Renal cortex interstitium (tissue), 11 donors: ENCODE measurements around the gene COL27A1. TPM values are rescaled to one million over a fixed set of nuclear protein-coding genes. Genes with fewer than 3 reads are reported as not detected.
"Not testable (repeated sequence)": the region's sequence is repeated elsewhere in the genome, so short reads cannot be mapped to it uniquely, and the experiment has no call there.

Experiments
- DNase-seq, 11 donors: peaks; one replicate each; pipeline ENCODE4 v3.0.0-alpha.2; 2013; ENCODE audit warnings: low read depth in 9 of 11, low spot score in 4 of 11; ENCODE audit errors: extremely low read depth in 1 of 11
- polyA plus RNA-seq, 3 donors: library from polyadenylated mRNA; unstranded; fragments of 120-200 nt; gene quantifications; one replicate each; pipeline ENCODE4 v1.2.1, GENCODE V29; 2013; ENCODE audit not compliant: insufficient read length in 3 of 3

Gene COL27A1
- polyA plus RNA-seq, 3 donors: 28.8 to 61.9 (median 35.1) TPM

DNA sequence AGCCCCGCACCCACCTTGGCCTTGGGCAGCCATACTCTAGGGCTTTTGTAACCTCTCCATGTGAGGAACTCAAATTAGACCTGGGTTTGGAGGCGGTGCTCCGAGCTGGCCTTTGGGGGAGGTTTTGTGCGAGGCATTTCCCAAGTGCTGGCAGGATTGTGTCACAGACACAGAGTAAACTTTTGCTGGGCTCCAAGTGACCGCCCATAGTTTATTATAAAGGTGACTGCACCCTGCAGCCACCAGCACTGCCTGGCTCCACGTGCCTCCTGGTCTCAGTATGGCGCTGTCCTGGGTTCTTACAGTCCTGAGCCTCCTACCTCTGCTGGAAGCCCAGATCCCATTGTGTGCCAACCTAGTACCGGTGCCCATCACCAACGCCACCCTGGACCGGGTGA is 174.3 kb downstream of the COL27A1 start, which contains the start of gene ORM2:
ORM2 (plus strand) TSS at position 245 of the 398 bp plus-strand sequence; CDS start at position 281, 36 bp downstream.
- DNase-seq: not testable (repeated sequence)

- no peak for DNase-seq
Observed at GRCh38 chr9:114330636-114331035, 175.3 kb downstream of the COL27A1 start.

GRCh38 chr9:114331229-114332195 is 176.2 kb downstream of the COL27A1 start:
- not testable (repeated sequence) for DNase-seq

DNA sequence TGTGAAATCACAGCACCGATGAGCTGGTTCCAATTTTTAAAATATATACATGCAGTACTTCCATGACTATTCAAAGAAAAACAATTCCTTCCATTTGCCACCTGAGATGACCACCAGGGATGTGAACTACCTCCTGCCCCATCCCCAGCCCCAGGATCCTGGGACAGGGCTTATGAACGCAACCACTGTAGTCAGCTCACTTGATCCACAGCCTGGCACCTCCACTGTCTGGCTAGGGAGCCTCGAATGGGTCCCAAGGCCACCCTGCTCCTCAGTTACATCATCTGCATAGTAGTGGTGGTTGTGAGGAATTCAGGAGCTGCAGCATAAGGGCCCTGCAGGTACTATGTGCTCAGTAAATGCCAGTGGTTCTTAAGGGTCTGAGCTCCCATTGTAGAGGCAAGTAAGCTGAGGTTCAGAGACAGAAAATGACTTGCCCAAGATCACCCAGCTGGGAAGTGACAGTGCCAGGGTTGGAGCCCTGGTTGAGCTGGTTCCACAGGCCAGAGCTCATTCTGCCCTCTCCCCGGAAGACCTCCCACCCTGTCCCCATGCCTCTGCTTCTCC is 177.2 kb downstream of the COL27A1 start:
- DNase-seq: not testable (repeated sequence)

DNA sequence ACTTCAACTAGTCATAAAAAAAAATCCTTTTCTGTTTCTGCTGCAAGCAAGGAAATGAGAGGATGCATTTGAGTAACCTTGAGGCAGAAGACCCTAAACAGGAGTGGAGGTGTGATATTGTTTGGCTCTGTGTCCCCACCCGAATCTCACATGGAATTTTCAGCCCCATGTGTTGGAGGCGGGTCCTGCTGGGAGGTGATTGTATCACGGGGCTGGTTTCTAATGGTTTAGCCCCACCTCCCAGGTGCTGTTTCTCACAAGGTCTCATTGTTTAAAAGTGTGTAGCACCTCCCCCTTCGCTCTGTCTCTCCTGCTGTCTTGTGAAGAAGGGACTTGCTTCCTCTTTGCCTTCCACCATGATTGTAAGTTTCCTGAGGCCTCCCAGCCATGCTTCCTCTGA is 178.4 kb downstream of the COL27A1 start:
- not testable (repeated sequence) for DNase-seq

GRCh38 chr9:114334490-114334889 is 179.2 kb downstream of the COL27A1 start:
- no peak for DNase-seq

DNA sequence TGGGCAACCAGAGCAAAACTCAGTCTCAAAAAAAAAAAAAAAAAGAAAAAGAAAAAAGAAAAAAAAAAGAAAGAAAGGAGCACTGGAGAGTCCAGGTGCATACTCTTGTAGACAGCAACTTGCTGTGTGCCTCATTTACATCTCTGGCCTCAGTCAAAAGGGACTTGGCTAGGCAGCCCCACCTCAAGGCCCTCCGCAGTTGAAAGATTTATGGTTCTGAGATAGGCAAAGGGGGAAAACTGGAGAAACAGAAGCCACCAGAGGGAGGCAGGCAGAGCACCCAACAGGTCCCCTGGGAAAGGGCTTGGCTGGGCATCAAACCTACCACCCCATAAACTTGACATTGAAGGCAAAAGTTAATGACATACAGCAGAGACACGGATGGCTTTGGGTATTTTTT is 180.4 kb downstream of the COL27A1 start:
- no peak for DNase-seq

DNA sequence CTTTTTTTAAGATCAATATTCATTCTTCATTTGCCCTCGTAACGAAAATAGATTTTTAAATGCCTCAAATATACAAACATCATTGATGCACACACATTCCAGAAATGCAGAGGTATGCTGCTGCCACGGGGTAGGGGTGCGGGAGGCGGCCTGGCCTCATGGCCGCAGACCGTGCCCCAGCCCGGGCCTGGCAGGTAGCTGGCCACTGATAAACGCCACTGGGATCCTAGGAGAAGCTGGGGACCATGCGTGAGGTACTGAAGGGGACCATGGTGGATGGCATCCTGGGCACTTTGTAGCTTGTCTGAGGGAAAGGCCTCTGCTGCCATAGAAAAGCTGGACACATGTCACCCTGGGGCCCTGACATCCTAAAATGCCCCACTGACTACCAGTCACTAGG is 180.8 kb downstream of the COL27A1 start:
- DNase-seq: no peak

- DNase-seq: no peak
Observed at GRCh38 chr9:114336699-114337395, 181.5 kb downstream of the COL27A1 start.

DNA sequence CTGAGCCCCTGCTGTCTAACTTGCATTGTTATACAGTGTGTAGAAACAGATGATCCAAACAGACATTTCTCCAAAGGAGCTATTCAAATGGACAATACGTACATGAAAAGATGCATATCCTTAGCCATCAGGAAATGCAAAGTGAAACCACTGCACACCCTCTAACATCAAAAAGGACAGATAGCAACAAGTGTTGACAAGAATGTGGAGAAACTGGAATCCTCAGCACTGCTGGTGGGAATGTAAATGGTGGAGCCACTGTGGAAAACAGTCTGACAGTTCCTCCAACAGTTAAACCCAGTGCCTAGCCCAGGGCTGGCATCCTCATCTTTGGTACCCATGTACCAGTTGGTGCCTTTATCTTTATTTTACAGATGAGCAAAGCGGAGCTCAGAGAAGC is 182.8 kb downstream of the COL27A1 start:
- no peak for DNase-seq

DNA sequence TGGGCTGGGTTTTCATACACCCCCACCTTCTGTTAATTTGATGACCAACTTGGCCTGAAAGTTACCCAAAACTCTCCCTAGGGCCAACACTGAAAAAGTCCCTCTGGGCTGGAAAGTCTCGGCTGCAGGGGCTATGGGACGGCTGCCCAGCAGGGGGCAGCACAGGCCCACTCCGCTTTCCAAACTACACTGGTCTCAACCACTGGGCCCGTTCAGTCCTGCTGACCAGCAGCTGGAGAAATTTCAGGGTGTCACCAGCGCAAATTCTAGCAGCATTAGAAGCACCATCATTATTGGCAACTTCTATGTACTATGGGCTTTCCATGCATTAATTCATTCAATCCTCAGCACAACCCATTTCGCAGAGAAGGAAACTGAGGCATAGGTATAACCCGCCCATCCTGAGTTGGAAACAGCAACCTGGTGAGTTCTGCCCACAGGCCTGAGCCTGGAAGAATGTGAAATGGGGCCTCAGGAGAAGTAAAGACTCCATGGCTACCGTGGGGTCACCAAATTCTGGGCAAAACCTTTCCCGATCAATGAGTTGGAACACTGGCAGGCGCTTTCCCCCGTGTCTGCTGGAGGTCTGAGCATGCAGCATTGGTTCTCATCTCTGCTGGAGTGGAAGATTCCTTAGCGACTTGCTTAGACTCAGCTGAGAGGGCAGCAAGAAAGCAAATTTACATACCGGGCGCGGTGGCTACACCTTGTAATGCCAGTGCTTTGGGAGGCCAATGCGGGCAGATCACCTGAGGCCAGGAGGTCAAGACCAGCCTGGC is 184.0 kb downstream of the COL27A1 start:
- peak in 5 of 11 donors; percentile 4 to 27 (median 9) for DNase-seq

DNA sequence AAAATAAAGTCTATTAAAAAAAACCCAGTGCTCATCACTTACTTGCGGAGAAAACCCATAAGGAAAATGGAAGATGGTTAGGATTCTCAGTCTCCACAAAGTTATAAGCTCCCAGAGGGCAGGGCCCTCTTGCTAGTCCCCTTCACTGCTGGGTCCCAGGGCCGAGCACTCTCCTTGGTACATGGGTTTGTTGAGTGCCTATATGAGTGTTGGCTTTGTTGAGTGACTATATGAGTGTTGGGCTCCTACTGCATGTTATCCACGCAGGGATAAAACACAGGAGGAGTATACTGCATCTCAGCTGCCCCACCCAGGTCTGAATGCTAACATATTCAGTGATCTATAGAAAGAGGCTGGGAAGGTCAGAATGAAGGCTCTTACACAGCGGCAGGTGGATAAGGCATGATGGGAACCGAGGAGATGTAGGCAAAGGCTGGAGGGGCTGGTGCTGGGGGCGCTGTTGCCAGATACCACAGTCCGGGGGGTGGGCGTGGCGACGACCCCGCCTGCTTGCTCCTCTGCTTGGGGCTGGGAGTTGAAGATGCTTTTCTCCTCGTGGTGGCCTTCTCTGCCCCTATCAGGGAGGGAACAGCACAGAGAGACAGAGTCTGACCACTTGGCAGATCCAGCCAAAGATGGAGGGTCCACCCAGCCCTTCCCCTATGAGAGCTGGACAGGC is 186.0 kb downstream of the COL27A1 start:
- no peak for DNase-seq

DNA sequence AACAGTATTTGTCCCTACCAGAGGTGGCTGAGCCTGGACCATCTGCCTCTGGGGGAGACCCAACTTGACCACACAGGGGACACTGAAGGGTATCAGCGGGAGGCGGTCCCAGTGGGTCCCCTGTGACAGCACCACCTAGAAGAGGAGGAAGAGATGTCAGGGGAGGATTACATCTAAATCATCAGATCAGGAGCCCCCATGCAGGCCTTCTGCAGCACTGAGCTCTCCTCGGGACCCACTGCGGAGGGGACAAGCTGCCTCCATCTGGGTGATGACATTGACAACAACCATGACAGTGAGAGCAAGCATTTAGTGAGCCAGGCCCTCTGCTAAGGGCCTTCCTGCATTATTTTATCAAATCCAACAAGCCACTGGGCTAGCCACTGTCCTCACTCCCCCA is 186.7 kb downstream of the COL27A1 start:
- no peak for DNase-seq

GRCh38 chr9:114342755-114343440 is 187.6 kb downstream of the COL27A1 start:
- DNase-seq: no peak

DNA sequence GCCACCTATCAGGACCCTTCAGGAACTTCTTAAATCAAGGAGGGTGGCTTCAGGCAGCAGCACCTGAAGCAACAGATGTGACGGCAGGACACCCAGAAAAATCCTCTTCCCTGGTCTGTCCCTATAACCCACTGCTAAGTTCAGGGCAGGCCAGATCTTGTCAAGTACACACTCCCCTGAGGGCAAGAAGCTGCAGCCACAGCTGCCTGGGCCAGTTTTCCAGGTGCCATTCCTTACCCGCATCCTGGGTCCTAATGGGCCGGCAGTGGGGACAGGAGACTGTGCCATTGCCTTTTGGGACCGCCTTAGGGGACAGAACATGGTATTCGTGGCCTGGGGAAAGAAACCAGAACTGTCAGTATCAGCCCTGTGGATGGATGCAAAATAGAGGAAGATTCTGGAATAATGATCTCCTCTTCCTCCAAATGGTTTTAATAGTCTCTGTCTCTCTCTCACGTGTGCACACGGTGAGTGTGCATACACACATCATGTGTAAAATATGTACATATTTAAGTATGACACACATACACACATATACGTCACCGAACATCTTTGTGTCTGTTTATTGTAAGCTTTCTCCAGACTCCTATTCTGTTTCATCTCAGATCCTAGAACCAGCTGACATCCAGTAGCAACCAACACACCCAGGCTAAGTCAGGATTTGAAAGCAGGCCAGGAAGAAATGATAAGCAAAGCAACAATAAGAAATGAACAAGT is 188.3 kb downstream of the COL27A1 start:
- DNase-seq: no peak

GRCh38 chr9:114344188-114344566 is 188.8 kb downstream of the COL27A1 start:
- no peak for DNase-seq

DNA sequence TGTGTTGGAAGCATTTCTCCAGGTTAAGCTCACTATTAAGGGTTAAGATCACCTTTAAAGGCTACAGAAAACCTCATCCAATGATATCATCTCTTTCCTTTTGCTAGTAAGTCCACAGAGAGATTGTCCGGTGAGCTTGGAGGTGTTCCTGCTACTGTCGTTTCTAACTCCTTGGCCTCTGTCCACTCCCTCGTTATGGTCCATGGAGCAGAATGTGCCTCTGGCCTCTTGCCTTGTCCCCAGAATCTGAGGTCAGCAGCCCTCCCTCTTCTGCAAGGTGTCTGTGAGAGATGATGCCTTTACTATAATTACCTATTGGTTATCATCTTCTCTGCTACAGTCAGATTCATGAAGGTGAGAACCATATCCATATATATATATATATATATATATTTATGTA is 189.4 kb downstream of the COL27A1 start:
- DNase-seq: no peak
